ENCODE data around the gene CRELD2. TPM values are rescaled to one million over a fixed set of nuclear protein-coding genes. Genes with fewer than 3 reads are reported as not detected.

Gene CRELD2
- polyA plus RNA-seq, 12 donors, result 11.1 to 29.8 (median 18.2) TPM; not detected in 1

DNA sequence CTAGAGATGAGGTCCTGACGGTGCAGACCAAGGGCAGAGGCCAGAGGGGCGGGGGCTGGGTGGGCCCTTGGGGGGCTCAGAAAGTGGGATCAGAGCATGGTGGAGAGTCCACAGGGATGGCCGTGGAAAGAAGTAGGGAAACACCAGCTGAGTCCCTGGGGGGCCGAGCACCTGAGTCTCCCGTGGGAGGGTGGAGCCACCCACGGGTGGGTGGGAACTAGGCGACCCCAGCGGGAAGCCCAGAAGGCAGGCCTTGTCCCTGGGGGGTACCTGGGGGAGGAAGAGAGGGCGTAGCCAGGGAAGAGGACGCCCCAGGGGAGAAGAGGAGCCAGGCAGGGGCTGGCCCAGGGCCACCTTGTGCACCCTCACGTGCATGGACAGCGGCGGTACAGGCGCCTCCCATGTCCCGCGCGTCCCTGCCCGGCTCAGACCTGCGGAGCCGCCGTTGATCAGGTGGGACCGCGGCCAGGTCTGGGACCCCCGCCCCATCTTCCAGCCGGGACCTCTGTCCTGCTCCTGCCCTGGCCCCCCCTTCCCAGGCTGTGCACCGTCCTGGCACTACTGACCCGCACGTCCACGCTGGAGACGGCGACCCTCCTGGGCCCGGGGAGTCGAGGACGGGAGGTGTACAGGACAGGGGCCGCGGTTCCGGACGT, 10.2 kb downstream of the CRELD2 start:
- no peak for DNase-seq

DNA sequence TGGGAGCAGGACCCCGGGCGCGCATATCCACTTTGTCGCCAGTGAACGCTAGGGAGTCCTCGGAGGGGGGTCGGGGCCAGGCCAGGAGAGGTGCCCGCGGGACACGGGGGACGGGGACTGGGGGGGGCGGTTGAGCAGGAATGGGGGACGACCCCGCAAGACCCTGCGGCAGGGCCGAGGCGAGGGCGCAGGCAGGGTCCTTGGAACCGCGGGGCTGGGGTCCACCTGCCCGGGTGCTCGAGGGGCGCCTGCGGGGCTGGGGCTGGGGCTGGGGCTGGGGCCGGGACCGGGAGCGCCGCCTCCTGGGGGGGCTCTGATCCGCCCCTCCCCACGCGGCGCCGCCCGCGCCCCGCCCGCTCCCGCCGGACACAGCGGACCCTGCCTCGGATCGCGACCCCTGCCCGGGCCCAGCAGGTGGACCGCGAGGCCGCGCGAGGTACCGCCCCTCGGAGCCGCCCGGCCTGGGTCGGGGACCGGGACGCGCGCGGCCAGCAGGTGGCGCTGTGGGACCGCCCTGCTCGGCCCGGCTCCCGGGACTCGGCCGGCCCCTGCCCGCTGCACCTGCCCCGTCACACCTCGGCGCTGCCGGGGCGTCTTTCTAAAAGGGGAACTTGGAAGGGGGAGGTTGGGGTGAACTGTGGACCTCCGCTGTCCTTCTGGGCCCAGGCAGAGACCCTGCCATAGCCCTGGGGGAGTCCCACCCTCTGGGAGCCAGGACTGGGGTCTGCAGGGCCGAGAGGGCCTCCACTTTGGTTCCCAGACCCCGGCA, 11.0 kb downstream of the CRELD2 start:
- no peak for DNase-seq

DNA sequence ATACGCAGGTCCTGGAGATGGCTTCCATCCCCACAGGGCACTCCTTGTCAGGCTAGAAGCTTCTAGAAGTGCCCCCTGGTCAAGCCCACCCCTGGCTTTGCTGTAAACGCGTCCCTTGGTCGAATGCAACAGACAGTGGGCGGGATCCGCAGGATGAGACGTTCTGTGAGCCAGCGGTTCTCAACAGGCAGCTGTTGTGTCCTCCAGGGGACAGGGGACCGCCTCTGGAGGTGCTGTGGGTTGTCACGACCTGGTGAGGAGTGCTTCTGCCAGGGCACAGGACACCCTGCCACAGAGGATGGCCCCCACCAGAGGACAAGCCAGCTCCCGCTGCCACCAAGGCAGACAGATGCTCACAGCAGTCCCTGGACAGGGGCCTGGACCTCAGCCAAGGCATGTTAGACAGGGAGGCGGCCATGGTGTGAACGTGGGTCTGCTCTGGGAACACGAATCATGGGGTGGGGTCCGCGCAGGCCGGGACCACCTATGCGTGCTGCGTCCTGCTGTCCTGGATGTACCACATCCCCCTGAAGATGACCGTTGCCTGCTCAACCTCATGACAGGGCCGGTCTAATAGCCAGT, 11.7 kb downstream of the CRELD2 start:
- no peak for DNase-seq

DNA sequence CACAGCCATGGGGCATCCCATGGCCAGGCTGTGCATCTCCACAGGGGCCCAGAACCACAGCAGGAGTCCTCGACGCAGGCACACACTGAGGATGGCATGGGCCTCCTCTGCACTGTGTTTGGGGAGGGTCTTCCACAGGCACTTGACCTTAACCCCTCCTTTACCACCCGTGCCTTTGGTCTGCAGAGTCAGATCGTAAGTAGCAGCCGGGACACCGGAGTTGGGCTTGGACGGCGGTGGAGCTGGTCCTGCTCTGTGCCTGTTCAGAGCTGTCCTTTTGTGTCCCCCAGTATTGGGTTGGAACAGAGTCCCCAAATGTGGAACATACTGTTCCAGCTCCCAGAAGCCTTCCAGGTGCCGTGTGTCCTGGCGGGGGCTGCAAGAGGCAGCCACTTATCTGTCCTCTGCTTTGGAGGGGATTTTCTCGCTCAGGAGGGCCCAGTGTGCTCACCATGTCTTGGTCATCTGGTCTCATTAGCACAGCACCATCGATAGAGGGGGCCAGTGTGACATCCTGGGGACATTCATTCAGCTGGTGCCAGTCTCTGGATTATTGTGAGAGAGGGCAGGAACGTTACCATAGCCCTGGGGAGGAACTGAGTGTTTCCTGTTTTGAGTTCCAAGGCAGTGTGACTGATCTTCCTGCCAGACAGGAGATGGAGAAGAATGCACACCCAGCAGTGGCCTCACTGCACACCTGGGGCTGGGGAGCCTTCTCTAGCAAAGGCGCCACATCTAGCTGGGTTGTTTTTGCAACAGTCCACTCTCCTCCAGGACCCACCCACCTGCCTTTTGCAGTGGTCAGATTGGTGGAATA, 12.4 kb downstream of the CRELD2 start:
- DNase-seq, result no peak

DNA sequence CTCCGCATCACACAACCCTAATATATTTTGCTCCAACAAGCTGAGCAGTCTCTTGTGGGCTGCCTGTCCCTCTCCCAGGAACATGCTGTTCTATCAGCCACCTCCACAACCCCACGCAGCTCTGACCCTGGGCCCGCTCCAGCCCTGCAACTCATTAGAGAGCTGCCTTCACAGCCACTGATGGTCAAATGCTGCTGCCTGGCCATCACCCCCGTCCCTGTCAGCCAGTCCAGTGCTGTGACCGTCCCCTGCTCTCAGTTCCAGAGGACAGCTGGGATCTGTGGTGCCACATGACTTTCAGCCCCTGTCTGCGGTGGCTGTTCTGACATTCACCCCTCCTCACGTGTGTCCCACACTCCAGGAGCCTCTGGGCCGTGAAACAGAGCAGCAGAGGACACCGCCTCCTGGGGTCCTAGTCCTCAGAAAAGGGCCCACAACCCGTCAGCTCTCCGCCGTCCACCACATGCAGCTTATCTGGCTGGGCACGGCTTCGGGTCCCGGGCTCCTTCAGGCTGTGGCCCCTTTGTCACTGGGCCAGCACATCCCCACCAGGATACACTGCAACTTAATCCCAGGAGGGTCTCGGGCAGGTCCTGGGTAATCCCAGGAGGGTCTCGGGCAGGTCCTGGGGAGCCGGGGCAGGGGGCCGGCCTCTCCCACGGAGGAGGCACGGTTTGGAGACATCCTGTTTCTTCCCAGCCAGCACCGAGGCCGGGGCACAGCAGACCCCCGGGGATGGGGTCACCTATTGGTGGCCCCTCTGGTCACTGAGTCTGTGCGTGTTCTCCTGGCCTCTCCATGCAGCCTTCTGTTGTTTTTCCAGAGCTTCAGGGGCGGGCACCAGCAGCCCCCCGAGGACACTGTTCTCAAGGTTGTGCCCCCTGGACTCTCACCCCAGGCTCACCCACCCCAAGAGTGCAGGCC, 15.1 kb downstream of the CRELD2 start:
- no peak for DNase-seq

DNA sequence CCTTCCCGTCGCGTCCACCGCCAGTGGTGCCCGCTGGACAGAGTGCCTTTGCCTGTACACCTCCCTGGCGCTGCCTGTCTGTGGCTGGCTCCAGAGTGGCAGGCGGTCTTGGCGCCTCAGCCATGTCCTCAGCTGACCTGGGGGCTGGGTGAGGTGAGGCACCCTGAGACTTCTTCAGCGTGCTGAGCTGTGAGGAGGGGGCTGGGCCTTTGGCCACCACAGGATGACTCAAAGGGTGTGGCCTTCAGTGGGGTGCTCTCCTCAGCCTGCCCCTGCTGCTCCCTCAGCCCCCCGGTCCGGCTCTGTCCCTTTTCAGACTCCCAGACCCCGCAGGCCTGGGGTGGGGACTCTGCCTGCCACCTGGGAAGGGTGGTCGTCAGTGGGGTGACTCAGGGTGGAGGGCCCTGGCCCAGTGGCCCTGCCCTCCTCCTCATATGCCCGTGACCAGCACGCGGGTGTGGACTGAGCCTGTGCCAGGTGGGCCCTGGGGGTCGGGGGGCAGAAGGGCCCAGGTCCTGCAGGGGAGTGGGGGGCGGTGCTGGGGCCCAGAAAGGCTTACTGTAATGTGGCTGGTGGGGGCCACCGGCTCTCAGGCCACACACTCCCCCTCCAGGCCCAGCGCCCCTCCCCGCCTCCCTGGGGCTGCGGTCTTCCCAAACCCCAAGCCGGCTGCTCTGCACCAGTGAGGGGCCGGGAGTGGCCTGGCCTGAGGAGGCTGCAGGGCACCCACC, 15.9 kb downstream of the CRELD2 start:
- no peak for DNase-seq

DNA sequence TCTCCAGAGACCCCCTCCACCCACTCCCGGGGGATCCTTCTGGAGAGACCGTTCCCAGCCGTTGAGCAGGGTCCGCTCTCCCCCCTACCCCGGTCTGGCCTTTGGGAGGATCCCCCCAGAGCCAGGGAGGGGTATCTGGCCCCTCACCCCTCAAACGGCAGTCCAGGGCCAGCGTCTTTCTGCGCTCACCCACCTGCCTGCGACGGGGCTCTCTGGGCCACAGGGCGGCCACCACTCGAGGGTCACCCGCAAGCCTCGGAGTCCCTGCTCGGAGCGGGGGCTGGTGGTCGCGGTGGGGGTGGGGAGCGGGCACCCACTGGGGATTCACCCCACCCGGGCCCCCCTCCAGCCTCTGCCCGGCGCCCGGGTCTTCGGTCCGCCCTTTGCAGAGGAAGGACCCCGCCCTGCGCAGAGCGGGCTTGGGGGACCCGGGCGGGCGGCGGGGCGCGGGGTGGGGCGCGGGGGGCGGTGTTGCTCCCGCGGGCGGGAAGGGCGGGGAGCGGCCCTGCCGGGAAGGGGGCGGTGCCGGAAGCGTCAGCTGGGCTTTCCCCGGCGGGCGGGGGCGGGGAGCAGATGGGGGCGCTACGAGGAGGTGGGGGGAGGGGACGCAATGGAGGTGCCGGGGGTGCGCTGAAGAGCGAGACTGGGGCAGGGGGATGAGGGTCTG, 16.6 kb downstream of the CRELD2 start:
- no peak for DNase-seq

DNA sequence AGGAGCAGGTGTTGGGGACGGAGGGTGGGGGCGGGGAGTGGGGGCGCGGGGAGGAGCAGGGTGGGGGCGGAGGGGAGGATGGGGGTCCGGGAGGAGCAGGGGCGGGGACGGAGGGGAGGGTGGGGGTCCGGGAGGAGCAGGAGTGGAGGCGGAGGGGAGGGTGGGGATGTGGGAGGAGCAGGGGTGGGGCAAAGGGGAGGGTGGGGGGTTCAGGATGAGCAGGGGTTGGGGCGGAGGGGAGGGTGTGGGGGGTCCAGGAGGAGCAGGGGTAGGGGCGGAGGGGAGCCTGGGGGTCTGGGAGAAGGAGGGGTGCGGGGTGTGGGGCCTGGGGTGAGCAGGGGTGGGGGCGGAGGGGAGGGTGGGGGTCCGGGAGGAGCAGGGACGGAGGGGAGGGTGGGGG, 17.1 kb downstream of the CRELD2 start:
- DNase-seq, result no peak

DNA sequence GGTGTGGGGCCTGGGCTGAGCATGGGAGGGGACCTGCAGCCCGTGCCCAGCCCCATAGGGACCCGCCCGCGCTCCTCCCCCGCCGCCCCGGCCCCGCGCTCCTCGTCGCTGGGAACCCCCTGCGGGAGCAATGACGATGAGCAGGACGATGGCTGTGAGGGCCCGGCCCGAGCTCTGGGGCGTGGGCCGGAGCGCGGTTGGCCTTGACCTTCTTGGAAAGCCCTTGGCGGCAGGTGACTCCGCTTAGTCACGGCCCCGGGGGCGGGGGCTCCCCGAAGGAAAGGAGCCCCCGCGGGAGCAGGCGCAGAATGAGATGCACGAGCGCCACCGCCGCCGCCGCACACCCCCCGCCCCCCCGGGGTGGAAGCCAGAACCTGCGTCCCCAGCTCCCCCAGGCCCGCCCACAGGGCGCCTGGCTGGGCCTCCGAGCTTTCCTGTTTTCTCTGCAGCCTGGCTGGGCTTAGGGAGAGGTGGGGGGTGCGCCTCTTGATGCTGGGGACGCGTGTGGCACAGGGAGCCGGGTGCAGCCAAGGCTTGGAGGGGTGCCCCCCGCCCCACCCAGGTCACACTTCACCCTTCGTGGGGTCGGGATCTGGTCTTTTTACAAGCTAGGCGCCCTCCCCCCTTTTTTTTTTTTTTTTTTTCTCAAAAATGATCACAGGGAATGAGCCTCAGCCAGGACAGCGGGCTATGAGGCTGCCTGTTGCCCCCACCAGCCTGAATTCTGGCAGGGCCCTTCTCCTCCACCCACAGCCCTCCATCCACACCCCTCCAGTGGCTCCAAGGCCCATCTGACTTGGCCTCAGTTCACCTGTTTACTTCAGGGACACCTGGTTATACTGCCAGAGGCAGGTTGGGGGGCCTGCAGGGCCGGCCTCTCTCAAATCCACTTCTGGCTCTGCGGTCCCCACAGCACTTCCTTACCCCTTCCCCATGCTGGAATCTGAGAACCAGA, 17.9 kb downstream of the CRELD2 start:
- peak; percentile 45 for DNase-seq

DNA sequence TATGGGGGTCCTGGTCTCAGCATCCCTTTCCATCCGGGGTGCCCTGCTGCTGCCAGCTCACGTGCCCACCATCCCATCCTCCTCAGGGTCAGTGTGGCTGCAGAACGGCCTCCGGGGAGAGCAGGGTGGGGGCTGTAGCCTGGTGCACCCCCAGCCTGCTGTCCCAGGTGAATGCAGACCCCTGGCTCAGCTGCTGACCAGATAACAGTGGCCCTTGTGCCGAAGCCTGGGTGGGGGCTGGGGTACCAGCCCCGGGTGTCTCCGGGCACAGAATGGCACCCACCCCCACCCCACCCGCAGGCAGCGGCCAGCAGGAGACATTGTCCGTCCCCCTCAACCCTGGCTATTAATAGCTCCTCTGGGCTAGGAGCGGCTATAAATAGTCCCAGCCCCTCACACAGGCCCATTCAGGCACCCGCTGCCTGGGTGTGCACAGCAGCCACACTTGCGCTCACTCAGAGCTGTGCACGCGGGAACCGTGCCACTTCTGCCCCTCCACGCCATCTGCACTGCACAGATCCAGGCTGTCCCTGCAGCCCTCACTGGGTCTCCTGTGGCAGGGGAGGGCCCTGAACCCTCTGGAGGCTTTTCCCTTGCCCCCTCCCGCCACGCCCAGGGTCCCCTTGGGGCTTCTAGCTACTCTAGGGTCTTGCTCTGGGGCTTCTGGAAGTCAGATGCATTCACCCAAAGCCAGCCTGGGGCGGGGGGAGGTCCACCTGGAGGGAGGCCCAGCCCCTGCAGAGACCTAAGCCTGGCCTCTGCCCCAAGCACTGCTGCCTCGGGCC, 18.7 kb downstream of the CRELD2 start:
- DNase-seq, result no peak

DNA sequence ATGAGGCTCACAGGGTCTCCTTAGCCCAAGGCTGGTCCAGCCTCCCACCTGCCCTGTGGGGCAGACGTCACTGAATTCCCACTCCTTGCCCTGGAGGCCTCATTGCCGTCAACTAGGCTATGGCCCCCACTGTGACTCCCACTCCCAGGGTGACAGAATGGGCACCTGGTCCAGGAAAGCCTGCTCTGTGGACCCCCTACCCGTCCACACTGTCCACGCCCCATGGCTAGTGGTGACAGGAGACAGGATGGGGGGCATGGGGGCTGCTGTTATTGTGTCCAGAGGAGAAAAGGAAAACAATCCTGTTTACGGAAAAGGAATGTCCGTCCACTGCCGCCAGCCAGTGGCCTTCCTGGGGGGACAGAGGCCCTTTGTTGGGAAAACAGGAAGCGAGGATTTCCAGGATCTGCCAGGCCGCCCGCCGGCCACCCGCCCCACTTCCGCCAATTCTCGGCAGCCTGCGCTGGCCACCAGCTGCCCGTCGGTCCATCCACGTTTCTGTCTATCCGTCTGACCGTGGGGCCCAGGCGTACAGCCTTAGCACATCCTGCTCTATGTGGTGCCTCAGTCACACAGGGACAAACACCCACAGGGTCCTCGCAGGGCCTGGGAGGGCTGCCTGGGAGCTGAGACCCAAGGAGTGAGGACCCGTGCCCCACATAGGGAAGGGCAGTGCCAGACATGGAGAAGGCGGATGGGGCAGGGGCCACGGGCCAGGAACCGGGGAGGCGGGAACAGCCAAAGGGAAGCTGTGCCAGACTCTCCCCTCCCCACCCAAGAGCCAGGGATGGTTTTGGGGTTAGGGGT, 19.5 kb downstream of the CRELD2 start:
- no peak for DNase-seq

DNA sequence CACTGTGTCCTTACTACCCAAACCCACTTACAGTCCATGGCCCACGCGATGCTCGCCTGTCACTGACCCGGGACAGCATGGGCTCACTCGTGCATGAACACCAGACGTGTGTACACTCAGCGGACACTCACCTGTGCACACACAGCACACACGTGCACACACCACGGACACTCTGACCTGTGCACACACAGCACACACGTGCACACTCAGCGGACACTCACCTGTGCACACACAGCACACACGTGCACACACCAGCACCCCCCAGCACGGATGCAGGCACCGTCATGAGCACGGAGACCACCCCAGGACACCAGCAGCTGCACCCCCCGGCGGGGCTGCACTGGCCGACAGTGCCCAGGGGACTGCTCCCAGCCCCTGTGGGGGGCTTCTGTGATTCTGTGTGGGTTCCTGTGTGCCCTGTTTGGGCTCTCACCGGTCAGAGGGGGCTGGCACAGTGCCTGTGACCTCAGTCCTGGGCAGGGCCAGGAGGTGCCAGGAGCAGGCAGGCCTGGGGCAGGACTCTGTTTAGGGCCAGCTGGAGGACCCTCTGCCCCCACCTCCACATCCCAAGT, 20.2 kb downstream of the CRELD2 start:
- no peak for DNase-seq

DNA sequence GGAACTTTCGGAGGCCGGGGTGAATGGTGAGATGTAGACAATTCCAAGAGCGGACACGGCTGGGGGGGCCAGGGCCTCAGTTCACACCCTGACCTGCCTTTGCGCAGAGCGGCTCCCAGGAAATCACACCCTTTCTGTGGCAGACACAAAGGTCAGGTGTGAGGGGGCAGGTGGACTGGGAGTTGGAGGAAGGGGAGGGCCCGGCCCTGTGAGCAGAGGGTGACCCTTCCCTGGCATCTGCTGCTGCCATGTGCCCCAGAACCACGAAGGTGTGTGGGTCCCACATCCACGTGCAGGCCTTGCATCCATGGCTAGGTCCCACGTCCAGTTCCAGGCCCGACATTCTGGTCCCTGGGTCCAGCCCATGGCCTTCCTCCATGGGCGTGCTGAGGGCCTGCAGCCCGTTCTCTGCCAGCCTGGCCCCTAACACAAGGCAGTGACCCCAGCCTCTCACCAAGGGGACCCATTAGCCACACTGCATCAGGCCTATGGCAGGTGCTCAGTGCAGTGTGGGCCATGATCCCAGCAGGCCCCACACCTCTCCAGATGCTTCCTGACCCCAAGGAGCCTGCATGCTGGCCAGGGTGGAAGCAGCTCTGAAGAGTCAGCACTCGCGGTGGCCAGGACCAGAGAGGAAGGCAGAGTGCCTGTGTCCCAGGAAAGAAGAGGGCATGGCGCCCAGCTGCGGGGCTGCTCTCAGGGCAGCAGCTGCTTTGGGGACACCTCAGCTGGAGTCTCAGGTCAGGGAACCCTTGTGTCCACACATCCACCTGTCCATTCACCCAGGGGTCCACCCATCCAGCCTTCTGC, 23.3 kb downstream of the CRELD2 start:
- no peak for DNase-seq

DNA sequence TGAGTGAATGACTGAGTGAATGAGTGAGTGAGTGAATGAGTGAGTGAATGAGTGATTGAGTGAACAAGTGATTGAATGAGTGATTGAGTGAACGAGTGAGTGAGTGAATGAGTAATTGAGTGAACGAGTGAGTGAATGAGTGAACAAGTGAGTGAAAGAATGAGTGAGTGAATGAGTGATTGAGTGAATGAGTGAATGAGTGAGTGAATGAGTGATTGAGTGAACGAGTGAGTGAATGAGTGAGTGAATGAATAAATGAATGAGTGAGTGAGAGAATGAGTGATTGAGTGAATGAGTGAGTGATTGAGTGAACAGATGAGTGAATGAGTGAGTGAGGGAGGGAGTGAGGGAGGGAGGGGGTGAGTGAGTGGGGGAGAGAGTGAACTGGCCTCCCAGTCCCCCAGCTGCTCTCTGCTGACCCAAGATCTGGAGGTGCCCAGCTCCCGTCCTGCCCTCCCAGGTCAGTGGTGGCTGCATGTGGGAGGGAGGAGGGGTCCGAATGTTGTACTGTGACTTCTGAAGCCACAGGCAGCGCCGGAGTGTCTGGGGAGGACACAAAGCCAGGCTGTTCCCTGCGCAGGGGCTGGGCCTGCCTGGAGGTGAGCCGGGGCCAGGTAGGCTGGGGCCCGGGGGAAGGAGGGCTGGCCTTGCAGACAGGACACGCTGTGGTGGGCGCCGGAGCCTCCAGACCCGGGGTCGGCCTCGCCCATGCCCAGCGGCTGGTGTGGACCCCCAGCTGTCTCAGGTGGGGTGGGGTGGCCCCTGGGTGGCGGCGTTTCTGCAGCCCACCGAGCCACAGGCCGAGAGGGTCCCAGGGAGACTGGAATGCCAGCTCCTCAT, 24.4 kb downstream of the CRELD2 start:
- DNase-seq, result no peak

DNA sequence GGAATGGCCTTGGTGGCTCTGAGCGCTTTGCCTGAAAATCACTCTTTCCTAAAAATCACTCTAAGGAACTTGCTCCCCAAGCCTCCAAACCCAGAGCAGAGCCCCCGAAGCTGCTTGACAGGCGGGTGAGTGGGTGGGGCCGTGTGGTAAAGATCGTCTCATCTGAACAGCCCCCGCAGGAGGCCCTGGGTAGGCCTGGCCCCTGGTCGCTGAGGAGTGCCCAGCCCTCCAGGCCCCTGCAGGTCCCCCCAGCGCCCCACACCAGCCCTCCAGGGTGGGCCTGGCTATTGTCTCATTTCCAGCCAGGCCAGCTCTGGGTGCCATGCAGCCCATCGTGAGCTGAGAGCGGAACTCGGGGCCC, 25.0 kb downstream of the CRELD2 start:
- no peak for DNase-seq

Data from muscle of arm (tissue), 12 donors.